ENCODE data around the gene REEP1. TPM values are rescaled to one million over a fixed set of nuclear protein-coding genes. Genes with fewer than 3 reads are reported as not detected.

The REEP1 gene
- total RNA-seq, 4 donors from 2014 or later = 0.39 to 3.3 (median 1.7) TPM

GRCh38 chr2:86358957-86359356 lies 21.5 kb upstream of the REEP1 start:
- no peak for DNase-seq (ENCODE audit: low spot score in 2 of 2)
- H3K4me3 ChIP-seq = no peak overlapping the region
- WGBS, 2 donors = 57 to 81% methylated on average over 3 of the region's 3 CpGs
- TF ChIP-seq EP300 (IDR thresholded peaks at IDR 0.05) = no peak
- no peak for TF ChIP-seq POLR2A (IDR thresholded peaks at IDR 0.05)
- no peak for TF ChIP-seq CTCF (IDR thresholded peaks at IDR 0.05)
- no peak overlapping the region for H3K27ac ChIP-seq
- no peaks in the 10 kb centered on the region for H3K4me1 ChIP-seq
- H3K27me3 ChIP-seq = no peaks in the 10 kb centered on the region
- no peaks in the 10 kb centered on the region for H3K9me3 ChIP-seq
- no peaks in the 10 kb centered on the region for H3K36me3 ChIP-seq

GRCh38 chr2:86357392-86357963 lies 20.1 kb upstream of the REEP1 start:
- no peaks in the 10 kb centered on the region for H3K27me3 ChIP-seq
- no peaks in the 10 kb centered on the region for H3K9me3 ChIP-seq
- DNase-seq (ENCODE audit: low spot score in 2 of 2) = no peak
- no peak overlapping the region for H3K4me3 ChIP-seq
- no peaks in the 10 kb centered on the region for H3K4me1 ChIP-seq
- H3K36me3 ChIP-seq = no peaks in the 10 kb centered on the region
- no peak overlapping the region for H3K27ac ChIP-seq
- WGBS, 2 donors = 68 to 73% methylated on average over 5 of the region's 5 CpGs
- no peak for TF ChIP-seq POLR2A (IDR thresholded peaks at IDR 0.05)
- no peak for TF ChIP-seq EP300 (IDR thresholded peaks at IDR 0.05)
- no peak for TF ChIP-seq CTCF (IDR thresholded peaks at IDR 0.05)

- Histone ChIP-seq H3K27me3 (no peaks in the 10 kb centered on the region), H3K4me3 (no peak overlapping the region), H3K9me3 (no peaks in the 10 kb centered on the region), H3K4me1 (no peaks in the 10 kb centered on the region), H3K36me3 (no peaks in the 10 kb centered on the region), H3K27ac (no peak overlapping the region)
- 74 to 75% methylated on average over 4 of the region's 4 CpGs for WGBS, 2 donors
- no peak for TF ChIP-seq CTCF (IDR thresholded peaks at IDR 0.05)
- TF ChIP-seq EP300 (IDR thresholded peaks at IDR 0.05) = no peak
- TF ChIP-seq POLR2A (IDR thresholded peaks at IDR 0.05) = no peak
- DNase-seq (ENCODE audit: low spot score in 2 of 2) = no peak
Measured at GRCh38 chr2:86352727-86353221, 15.3 kb upstream of the REEP1 start.

GRCh38 chr2:86352137-86352726 lies 14.8 kb upstream of the REEP1 start:
- no peaks in the 10 kb centered on the region for H3K9me3 ChIP-seq
- 84 to 88% methylated on average over 7 to 8 of the region's 8 CpGs for WGBS, 2 donors
- H3K4me3 ChIP-seq = no peak overlapping the region
- H3K36me3 ChIP-seq = no peaks in the 10 kb centered on the region
- no peak for DNase-seq (ENCODE audit: low spot score in 2 of 2)
- H3K4me1 ChIP-seq = no peaks in the 10 kb centered on the region
- TF ChIP-seq CTCF (IDR thresholded peaks at IDR 0.05) (no peak), POLR2A (IDR thresholded peaks at IDR 0.05) (no peak), EP300 (IDR thresholded peaks at IDR 0.05) (no peak)
- no peaks in the 10 kb centered on the region for H3K27me3 ChIP-seq
- no peak overlapping the region for H3K27ac ChIP-seq

- H3K4me1 ChIP-seq = no peaks in the 10 kb centered on the region
- no peak overlapping the region for H3K4me3 ChIP-seq
- 58 to 74% methylated on average over 2 of the region's 2 CpGs for WGBS, 2 donors
- no peak overlapping the region for H3K27ac ChIP-seq
- H3K9me3 ChIP-seq = no peaks in the 10 kb centered on the region
- no peaks in the 10 kb centered on the region for H3K36me3 ChIP-seq
- DNase-seq (ENCODE audit: low spot score in 2 of 2) = no peak
- TF ChIP-seq POLR2A (IDR thresholded peaks at IDR 0.05) (no peak), CTCF (IDR thresholded peaks at IDR 0.05) (no peak), EP300 (IDR thresholded peaks at IDR 0.05) (no peak)
- no peaks in the 10 kb centered on the region for H3K27me3 ChIP-seq
Measured at GRCh38 chr2:86350751-86351150, 13.3 kb upstream of the REEP1 start.
